NT2/D1 (cell line): Measurements from ENCODE around the gene PHACTR1.
"Not testable (repeated sequence)": the region's sequence is repeated elsewhere in the genome, so short reads cannot be mapped to it uniquely, and the experiment has no call there.

Source experiments
- DNase-seq: peaks from one replicate; pipeline ENCODE4 v3.0.0-alpha.2; 2011; ENCODE audit warnings: low read depth, low spot score
- H3K27me3 ChIP-seq: 2 replicates; pipeline ENCODE4 v1.6.0; 2011; ENCODE audit warnings: mild to moderate bottlenecking; ENCODE audit not compliant: insufficient read length, insufficient read depth
- H3K36me3 ChIP-seq: 2 replicates; pipeline ENCODE4 v1.6.1; 2011; ENCODE audit warnings: mild to moderate bottlenecking, low read length, mixed read lengths; ENCODE audit not compliant: insufficient read depth, insufficient read length
- H3K4me1 ChIP-seq: 2 replicates; pipeline ENCODE4 v1.5.1; 2011; ENCODE audit not compliant: insufficient read depth, insufficient read length
- H3K4me3 ChIP-seq: 2 replicates; pipeline ENCODE4 v1.5.1; 2011; ENCODE audit warnings: low read depth; ENCODE audit not compliant: insufficient read length
- H3K9ac ChIP-seq: 2 replicates; pipeline ENCODE4 v1.6.0; 2011; ENCODE audit warnings: low read depth; ENCODE audit not compliant: insufficient read length
- H3K9me3 ChIP-seq: 2 replicates; pipeline ENCODE4 v1.5.1; 2011; ENCODE audit warnings: mild to moderate bottlenecking, low read length; ENCODE audit not compliant: insufficient read depth
- SUZ12 ChIP-seq: IDR thresholded peaks from 2 replicates; pipeline ENCODE4 v1.6.1; 2011; ENCODE audit not compliant: insufficient read length, insufficient read depth; ENCODE audit errors: extremely low read depth
- YY1 ChIP-seq: IDR thresholded peaks from 2 replicates; pipeline ENCODE4 v1.6.1; 2011; ENCODE audit not compliant: insufficient read length, insufficient read depth
- ZNF274 ChIP-seq: IDR thresholded peaks from 2 replicates; pipeline ENCODE4 v1.6.1; 2011; ENCODE audit warnings: mild to moderate bottlenecking, low read depth, low read length

Gene PHACTR1

DNA sequence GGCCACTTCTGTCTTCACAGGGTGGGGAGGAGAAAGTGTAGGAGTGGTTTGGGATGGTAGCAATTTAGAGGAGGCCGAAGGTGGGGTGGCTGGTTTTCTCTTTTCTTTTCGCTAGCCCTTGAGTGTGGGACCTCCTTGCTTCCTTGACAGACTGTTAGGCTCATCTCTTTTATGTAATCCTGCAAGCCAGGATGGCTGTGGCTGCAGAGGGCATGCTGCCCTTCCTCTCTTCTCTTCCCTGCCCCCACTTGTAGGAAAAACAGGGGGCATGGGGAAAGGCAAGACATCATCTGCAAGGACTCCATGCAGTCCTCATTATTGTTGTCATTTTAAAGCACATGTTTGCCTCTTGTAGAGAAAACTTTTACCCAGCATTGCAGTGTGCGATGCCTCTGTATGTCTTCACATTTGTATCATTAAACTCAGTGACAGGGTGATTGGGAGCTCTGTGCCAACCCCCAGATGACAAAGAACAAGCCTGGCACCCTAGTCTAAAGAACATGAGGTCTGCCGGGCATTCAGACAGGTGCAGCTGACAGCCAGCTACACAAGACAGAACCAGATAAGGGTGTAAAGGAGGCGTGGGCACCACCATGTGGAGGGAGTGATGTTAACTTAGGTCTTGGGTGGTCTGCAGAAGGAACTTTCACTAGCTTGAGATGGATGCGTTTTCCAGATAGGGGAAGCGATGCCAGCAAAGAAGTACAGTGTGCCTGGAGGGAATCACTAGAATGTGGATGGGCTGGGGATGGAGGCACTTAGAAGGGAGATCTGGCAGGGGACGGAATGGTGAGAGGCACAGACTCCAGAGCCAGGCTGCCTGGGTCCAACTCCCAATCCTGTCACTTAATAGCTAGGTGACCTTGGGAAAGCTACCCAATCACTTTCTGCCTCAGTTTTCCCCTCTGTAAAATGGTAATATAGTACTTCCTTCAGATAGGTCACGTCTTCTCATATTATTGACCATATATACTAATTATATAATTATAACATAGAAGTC, 404.2 kb downstream of the PHACTR1 start:
- no peaks in the 10 kb centered on the region for H3K27me3 ChIP-seq

DNA sequence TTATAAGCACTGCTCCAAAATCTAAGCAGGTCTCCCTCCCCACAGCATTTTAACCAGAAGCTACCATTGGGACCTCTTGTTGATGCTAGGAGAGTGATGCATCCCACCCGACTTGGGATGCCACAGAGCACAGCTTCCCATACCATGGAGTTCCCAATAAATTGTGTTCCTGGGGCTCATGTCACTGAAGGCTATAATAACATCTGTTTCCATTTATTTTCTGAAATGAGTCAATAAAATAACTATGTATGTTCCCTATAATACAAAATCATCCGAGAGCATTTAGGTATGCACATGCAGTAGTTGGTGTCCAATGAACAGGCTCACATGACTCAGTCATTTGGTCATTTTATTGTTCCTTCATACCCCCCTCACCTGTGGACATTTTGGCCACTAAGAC, 407.6 kb downstream of the PHACTR1 start:
- TF ChIP-seq SUZ12, result no peak
- no peak for TF ChIP-seq YY1
- TF ChIP-seq ZNF274, result no peak
- no peak for DNase-seq
- Histone ChIP-seq H3K9me3 (no peaks in the 10 kb centered on the region), H3K27me3 (no peaks in the 10 kb centered on the region), H3K36me3 (no peaks in the 10 kb centered on the region), H3K9ac (no peak overlapping the region), H3K4me3 (no peak overlapping the region), H3K4me1 (no peaks in the 10 kb centered on the region)

More for the DNA sequence above, 404.2 kb downstream of the PHACTR1 start:
- no peak overlapping the region for H3K4me3 ChIP-seq
- DNase-seq, result no peak
- H3K9ac ChIP-seq, result no peak overlapping the region
- H3K9me3 ChIP-seq, result no peaks in the 10 kb centered on the region
- no peak for TF ChIP-seq YY1
- TF ChIP-seq ZNF274, result no peak
- TF ChIP-seq SUZ12, result no peak
- no peaks in the 10 kb centered on the region for H3K4me1 ChIP-seq
- no peaks in the 10 kb centered on the region for H3K36me3 ChIP-seq

GRCh38 chr6:13125841-13126240, 409.3 kb downstream of the PHACTR1 start:
- DNase-seq, result no peak
- TF ChIP-seq SUZ12 (no peak), YY1 (no peak), ZNF274 (no peak)
- H3K27me3 ChIP-seq, result no peaks in the 10 kb centered on the region
- no peak overlapping the region for H3K9ac ChIP-seq
- no peaks in the 10 kb centered on the region for H3K36me3 ChIP-seq
- H3K9me3 ChIP-seq, result no peaks in the 10 kb centered on the region
- no peak overlapping the region for H3K4me3 ChIP-seq
- no peaks in the 10 kb centered on the region for H3K4me1 ChIP-seq

DNA sequence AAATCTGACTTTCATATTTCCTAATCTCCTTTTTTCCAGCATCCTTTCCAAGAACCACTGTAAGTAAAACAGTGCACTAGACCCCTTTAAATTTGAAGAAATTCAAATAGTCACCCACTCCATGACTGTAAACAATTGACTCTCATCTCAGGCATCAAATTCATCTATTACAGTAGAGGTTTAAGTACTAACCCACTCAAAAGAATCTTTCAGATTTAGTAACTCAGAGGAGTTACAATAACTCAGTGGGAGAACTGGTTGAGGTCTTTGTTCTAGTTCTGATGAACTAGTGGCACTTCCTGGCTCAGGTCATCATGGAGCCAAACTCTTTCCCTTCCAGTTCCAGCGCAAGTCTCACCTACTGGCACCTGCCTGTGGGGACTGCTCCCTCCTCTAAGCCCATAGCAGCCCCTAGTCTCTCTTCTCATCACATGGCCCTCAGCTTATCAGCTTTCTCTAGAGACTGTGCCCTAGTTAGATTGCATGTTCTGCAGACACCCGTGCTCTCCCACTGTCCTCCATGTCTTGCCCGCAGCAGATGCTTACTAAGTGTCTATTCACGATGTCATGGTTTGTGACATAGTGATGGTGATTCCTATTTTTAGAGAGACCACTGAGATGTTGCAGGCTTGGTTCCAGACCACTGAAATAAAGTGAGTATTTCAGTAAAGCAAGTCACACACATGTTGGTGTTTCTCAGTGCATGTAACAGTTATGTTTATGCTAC, 415.5 kb downstream of the PHACTR1 start:
- no peaks in the 10 kb centered on the region for H3K4me1 ChIP-seq
- 0 out of 2 replicates have a peak, but pooled peaks cover 6% of the 10 kb centered on the region for H3K9me3 ChIP-seq
- H3K36me3 ChIP-seq, result no peaks in the 10 kb centered on the region
- TF ChIP-seq YY1, result no peak
- no peak for TF ChIP-seq SUZ12
- TF ChIP-seq ZNF274, result no peak
- DNase-seq, result no peak
- no peak overlapping the region for H3K4me3 ChIP-seq
- H3K27me3 ChIP-seq, result no peaks in the 10 kb centered on the region
- H3K9ac ChIP-seq, result no peak overlapping the region

DNA sequence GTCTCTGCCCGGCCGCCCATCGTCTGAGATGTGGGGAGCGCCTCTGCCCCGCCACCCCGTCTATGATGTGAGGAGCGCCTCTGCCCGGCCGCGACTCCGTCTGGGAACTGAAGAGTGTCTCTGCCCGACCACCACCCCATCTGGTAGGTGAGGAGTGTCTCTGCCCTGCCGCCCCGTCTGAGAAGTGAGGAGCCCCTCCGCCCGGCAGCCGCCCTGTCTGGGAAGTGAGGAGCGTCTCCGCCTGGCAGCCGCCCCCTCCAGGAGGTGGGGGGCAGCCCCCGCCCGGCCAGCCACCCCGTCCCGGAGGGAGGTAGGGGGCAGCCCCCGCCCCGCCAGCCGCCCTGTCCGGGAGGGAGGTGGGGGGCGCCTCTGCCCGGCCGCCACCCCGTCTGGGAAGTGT, 417.3 kb downstream of the PHACTR1 start:
- H3K4me3 ChIP-seq, H3K9me3 ChIP-seq, H3K9ac ChIP-seq, H3K36me3 ChIP-seq, DNase-seq, H3K4me1 ChIP-seq, H3K27me3 ChIP-seq: not testable (repeated sequence)

DNA sequence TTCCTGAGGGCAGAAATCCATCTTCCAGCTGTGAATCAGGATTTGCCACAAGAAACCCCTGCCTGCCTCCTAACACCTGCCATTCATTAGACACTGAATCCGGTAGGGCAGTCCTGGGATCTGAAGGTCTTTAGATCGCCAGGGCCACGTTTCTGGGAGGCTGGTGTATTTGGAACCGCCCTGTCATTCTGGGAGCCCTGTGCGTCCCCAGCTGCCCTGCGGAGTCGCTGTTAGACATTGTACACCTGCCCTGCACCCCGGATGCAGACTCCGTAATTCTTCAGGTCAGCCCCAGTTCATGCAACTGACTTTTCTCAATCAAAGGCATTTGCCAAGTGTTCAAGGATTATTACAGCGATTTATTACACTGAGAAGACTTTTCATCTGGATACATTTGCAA, 418.6 kb downstream of the PHACTR1 start:
- no peak overlapping the region for H3K4me3 ChIP-seq
- no peak for DNase-seq
- H3K9ac ChIP-seq, result no peak overlapping the region
- peaks cover 6% of the 10 kb centered on the region; the same call in 1 of the 2 replicates for H3K9me3 ChIP-seq
- H3K36me3 ChIP-seq, result no peaks in the 10 kb centered on the region
- H3K27me3 ChIP-seq, result no peaks in the 10 kb centered on the region
- TF ChIP-seq ZNF274 (no peak), YY1 (no peak), SUZ12 (no peak)
- H3K4me1 ChIP-seq, result no peaks in the 10 kb centered on the region

DNA sequence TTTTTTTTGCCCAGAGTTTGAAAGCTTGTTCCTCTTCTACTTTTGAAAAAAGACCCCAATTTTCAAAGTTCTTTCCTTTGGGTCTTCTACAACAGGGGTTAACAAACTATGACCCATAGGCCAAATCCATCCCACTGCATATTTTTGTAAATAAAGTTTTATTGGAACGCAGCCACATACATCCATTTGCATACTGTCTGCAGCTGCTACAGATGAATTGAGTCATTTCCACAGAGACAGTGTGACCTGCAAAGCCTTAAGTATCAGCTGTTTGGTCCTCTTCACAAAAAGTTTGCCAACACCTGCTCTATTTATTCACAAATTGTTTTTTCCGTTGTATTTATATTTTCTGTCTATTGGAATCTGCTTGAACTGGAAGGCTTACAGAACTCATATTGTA, 422.6 kb downstream of the PHACTR1 start:
- Histone ChIP-seq H3K9ac (no peak overlapping the region), H3K4me1 (no peaks in the 10 kb centered on the region), H3K9me3 (no peaks in the 10 kb centered on the region; the same call in 1 of the 2 replicates), H3K36me3 (no peaks in the 10 kb centered on the region), H3K27me3 (no peaks in the 10 kb centered on the region), H3K4me3 (no peak overlapping the region)
- no peak for TF ChIP-seq YY1
- TF ChIP-seq SUZ12, result no peak
- TF ChIP-seq ZNF274, result no peak
- no peak for DNase-seq
